22Rv1 (cell line): Measurements from ENCODE around the gene DNPEP.

Experiments used
- CTCF ChIP-seq: fragments of 450-650 bp; IDR thresholded peaks from 2 replicates; pipeline ENCODE4 v1.5.1; 2017; ENCODE audit warnings: mild to moderate bottlenecking
- ZFX ChIP-seq: fragments of 450-650 bp; IDR thresholded peaks from 2 replicates; pipeline ENCODE4 v1.6.1; 2017; ENCODE audit warnings: antibody characterized with exemption, borderline replicate concordance

GRCh38 chr2:219426534-219427136 lies 38.9 kb upstream of the DNPEP start:
- TF ChIP-seq CTCF (no peak), ZFX (no peak)
